SK-N-SH (cell line): ENCODE results near the gene TCHP. TPM values are rescaled to one million over a fixed set of nuclear protein-coding genes. Genes with fewer than 3 reads are reported as not detected.

Source experiments
- CTCF ChIA-PET: fragments of 300-600, 350-600 bp; formaldehyde crosslinking; extraction: SDS; loops from one replicate; lab custom pipeline; 2021; lab: Yijun Ruan, JAX
- POLR2A ChIA-PET: fragments of 350-600 bp; sonication (Branson Sonifier 250); formaldehyde crosslinking; extraction: SDS; loops from one replicate; lab custom pipeline; 2020; ENCODE audit warnings: antibody characterized with exemption, inconsistent platforms; lab: Yijun Ruan, JAX
- DNase-seq: peaks from one replicate; pipeline ENCODE4 v3.0.0; 2012
- H2AFZ ChIP-seq: fragments of 200-600 bp; sonication (generic); 2 replicates; pipeline ENCODE4 v1.8.1; 2016; ENCODE audit warnings: antibody characterized with exemption, mild to moderate bottlenecking, low read depth
- H3F3A ChIP-seq: fragments of 200-600 bp; sonication (generic); replicated peaks from 2 replicates; pipeline ENCODE3; 2016; ENCODE audit warnings: antibody characterized with exemption, mild to moderate bottlenecking; ENCODE audit not compliant: insufficient read depth
- H3K27ac ChIP-seq, 2 experiments: fragments of 200-500 bp in 1 of 2; fragments of 200-600 bp in 1 of 2; sonication (Bioruptor generic) in 1 of 2; sonication (generic), shearing (Covaris generic) in 1 of 2; 2 replicates each; pipeline versions ENCODE4 v1.5.1 to v1.6.1; 2014 to 2016; ENCODE audit warnings: low read depth in 2 of 2, inconsistent platforms in 1 of 2, low read length in 1 of 2, mild to moderate bottlenecking in 1 of 2, mixed read lengths in 1 of 2
- H3K27me3 ChIP-seq: fragments of 200-600 bp; sonication (generic), shearing (Covaris generic); 2 replicates; pipeline ENCODE4 v1.6.1; 2016; ENCODE audit warnings: mixed run types; ENCODE audit not compliant: insufficient read depth
- H3K36me3 ChIP-seq, 2 experiments: fragments of 200-500 bp in 1 of 2; fragments of 200-600 bp in 1 of 2; sonication (Bioruptor generic) in 1 of 2; sonication (generic) in 1 of 2; replicated peaks in 1 of 2; 2 replicates each; pipeline versions ENCODE3 to v1.5.1; 2014 to 2016; ENCODE audit warnings: low read length in 1 of 2, mild to moderate bottlenecking in 1 of 2; ENCODE audit not compliant: insufficient read depth in 2 of 2, control insufficient read depth in 1 of 2
- H3K4me1 ChIP-seq, 2 experiments: fragments of 200-500 bp in 1 of 2; fragments of 200-600 bp in 1 of 2; sonication (Bioruptor generic) in 1 of 2; sonication (generic), shearing (Covaris generic) in 1 of 2; 2 replicates each; pipeline versions ENCODE4 v1.5.1 to v1.6.1; 2014 to 2016; ENCODE audit warnings: low read depth in 1 of 2, low read length in 1 of 2, mixed run types in 1 of 2; ENCODE audit not compliant: insufficient read depth in 2 of 2, control insufficient read depth in 1 of 2
- H3K4me2 ChIP-seq: fragments of 200-600 bp; sonication (generic), shearing (Covaris generic); 2 replicates; pipeline ENCODE4 v1.6.1; 2017; ENCODE audit warnings: mixed run types
- H3K4me3 ChIP-seq, 2 experiments: fragments of 200-500 bp in 1 of 2; fragments of 200-600 bp in 1 of 2; sonication (Bioruptor generic) in 1 of 2; sonication (generic), shearing (Covaris generic) in 1 of 2; 2 replicates each; pipeline versions ENCODE4 v1.5.1 to v1.8.1; 2014 to 2016; ENCODE audit warnings: low read depth in 2 of 2, inconsistent platforms in 1 of 2, low read length in 1 of 2, mild to moderate bottlenecking in 1 of 2, mixed read lengths in 1 of 2, moderate library complexity in 1 of 2
- H3K79me2 ChIP-seq: fragments of 200-600 bp; sonication (generic); 2 replicates; pipeline ENCODE4 v1.8.1; 2017; ENCODE audit warnings: mild to moderate bottlenecking; ENCODE audit not compliant: insufficient read depth
- H3K9ac ChIP-seq: fragments of 200-600 bp; sonication (generic); 2 replicates; pipeline ENCODE4 v1.6.1; 2017; ENCODE audit warnings: mixed run types
- H3K9me2 ChIP-seq: fragments of 200-600 bp; sonication (generic); 2 replicates; pipeline ENCODE4 v1.6.1; 2017; ENCODE audit warnings: mixed run types
- H3K9me3 ChIP-seq: fragments of 200-600 bp; sonication (generic); 2 replicates; pipeline ENCODE4 v1.6.1; 2017; ENCODE audit warnings: mixed run types, mild to moderate bottlenecking, moderate library complexity
- H4K20me1 ChIP-seq: fragments of 200-600 bp; sonication (generic); 2 replicates; pipeline ENCODE4 v1.6.1; 2017; ENCODE audit warnings: mild to moderate bottlenecking, mixed run types; ENCODE audit not compliant: insufficient read depth
- EP300 ChIP-seq, 2 experiments: IDR thresholded peaks; 2 replicates each; pipeline versions ENCODE4 v1.4.0 to v1.6.1; 2012; ENCODE audit warnings: borderline replicate concordance in 1 of 2, low read depth in 1 of 2, low read length in 1 of 2
- FOSL2 ChIP-seq: IDR thresholded peaks from 2 replicates; pipeline ENCODE4 v1.4.0; 2012; ENCODE audit warnings: low read depth, mild to moderate bottlenecking, moderate library complexity, borderline replicate concordance
- FOXJ3 ChIP-seq: sonication (generic); formaldehyde crosslinking; IDR thresholded peaks from 2 replicates; pipeline ENCODE4 v1.5.1; 2020; ENCODE audit warnings: mild to moderate bottlenecking, missing genetic modification reagents
- FOXM1 ChIP-seq: IDR thresholded peaks from 2 replicates; pipeline ENCODE4 v1.4.0; 2012; ENCODE audit warnings: low read depth, mild to moderate bottlenecking
- GABPA ChIP-seq: IDR thresholded peaks from 2 replicates; pipeline ENCODE4 v1.4.0; 2012; ENCODE audit warnings: low read depth, mild to moderate bottlenecking
- MEF2A ChIP-seq: IDR thresholded peaks from 2 replicates; pipeline ENCODE4 v1.4.0; 2012; ENCODE audit warnings: low read depth, borderline replicate concordance
- NFIC ChIP-seq: IDR thresholded peaks from 2 replicates; pipeline ENCODE4 v1.4.0; 2012; ENCODE audit warnings: borderline replicate concordance
- NRF1 ChIP-seq: IDR thresholded peaks from 2 replicates; pipeline ENCODE4 v1.6.1; 2012; ENCODE audit warnings: low read depth, mild to moderate bottlenecking, low read length
- POLR2AphosphoS5 ChIP-seq: IDR thresholded peaks from 2 replicates; pipeline ENCODE4 v1.6.1; 2012; ENCODE audit warnings: low read depth, low read length
- SIN3A ChIP-seq: IDR thresholded peaks from 2 replicates; pipeline ENCODE4 v1.6.1; 2012; ENCODE audit warnings: low read depth, mild to moderate bottlenecking, low read length, moderate library complexity, borderline replicate concordance
- TAF1 ChIP-seq: IDR thresholded peaks from 2 replicates; pipeline ENCODE4 v1.6.1; 2012; ENCODE audit warnings: low read depth, mild to moderate bottlenecking, low read length, moderate library complexity, borderline replicate concordance
- TEAD4 ChIP-seq: IDR thresholded peaks from 2 replicates; pipeline ENCODE4 v1.4.0; 2012; ENCODE audit warnings: mild to moderate bottlenecking, borderline replicate concordance; ENCODE audit not compliant: insufficient read depth
- WGBS: methylation state at CpG from one replicate; pipeline ENCODE4 v1.1.6; 2017; ENCODE audit warnings: low lambda C conversion rate; 5-methylcytosine and 5-hydroxymethylcytosine counted together
- polyA plus RNA-seq, 3 experiments: library from polyadenylated mRNA; depleted of rRNA; stranded (reverse); fragments of >200 nt; gene quantifications; 2 replicates each; pipeline ENCODE4 v1.2.3, GENCODE V29; 2012
- TF ChIP-seq, protein P1 (sequence below): IDR thresholded peaks from 2 replicates; pipeline ENCODE4 v1.4.0; 2012; ENCODE audit warnings: low read depth, borderline replicate concordance
- TF ChIP-seq, protein P2 (sequence below): IDR thresholded peaks from 2 replicates; pipeline ENCODE4 v1.4.0; 2012; ENCODE audit warnings: low read depth, borderline replicate concordance
- TF ChIP-seq, protein P3 (sequence below): fragments of 150-350 bp; IDR thresholded peaks from 2 replicates; pipeline ENCODE4 v1.6.1; 2016; ENCODE audit warnings: mild to moderate bottlenecking, low read depth, low read length
- TF ChIP-seq, protein P4 (sequence below): IDR thresholded peaks from 2 replicates; pipeline ENCODE4 v1.6.1; 2012; ENCODE audit warnings: mild to moderate bottlenecking, low read depth, low read length, moderate library complexity

TCHP gene
- polyA plus RNA-seq, 1 of the 3 experiments (the other 2 are of a cell fraction) = 37.3 TPM

DNA sequence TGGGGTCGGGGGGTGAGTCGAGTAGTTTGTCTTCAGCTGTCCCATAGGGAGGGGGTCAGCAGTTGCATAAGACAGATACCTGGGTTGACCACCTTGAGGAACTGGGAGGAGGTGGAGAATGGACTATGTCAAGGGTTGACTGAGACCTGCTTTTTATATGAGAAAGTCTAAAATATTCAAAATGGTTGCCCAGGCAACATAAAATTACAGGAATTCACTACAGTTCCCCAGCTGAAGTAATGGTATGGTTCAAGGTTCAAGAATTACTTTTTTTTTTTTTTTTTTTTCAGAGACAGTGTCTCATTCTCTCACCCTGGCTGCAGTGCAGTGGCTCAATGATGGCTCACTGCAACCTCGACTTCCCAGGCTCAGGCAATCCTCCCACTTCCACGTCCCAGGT, 5.1 kb upstream of the TCHP start:
- CTCF ChIA-PET = interaction anchor here (1.1 to 2.5 kb wide), 2 partner anchors 33 to 41 kb away, joined by 3 to 6 read pairs; no protein-coding TSS in a partner anchor
- no peak for TF ChIP-seq SIN3A
- TF ChIP-seq, protein P1, sequence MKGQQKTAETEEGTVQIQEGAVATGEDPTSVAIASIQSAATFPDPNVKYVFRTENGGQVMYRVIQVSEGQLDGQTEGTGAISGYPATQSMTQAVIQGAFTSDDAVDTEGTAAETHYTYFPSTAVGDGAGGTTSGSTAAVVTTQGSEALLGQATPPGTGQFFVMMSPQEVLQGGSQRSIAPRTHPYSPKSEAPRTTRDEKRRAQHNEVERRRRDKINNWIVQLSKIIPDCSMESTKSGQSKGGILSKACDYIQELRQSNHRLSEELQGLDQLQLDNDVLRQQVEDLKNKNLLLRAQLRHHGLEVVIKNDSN = no peak
- no peak for TF ChIP-seq GABPA
- no peak for TF ChIP-seq FOXM1
- TF ChIP-seq, protein P2, sequence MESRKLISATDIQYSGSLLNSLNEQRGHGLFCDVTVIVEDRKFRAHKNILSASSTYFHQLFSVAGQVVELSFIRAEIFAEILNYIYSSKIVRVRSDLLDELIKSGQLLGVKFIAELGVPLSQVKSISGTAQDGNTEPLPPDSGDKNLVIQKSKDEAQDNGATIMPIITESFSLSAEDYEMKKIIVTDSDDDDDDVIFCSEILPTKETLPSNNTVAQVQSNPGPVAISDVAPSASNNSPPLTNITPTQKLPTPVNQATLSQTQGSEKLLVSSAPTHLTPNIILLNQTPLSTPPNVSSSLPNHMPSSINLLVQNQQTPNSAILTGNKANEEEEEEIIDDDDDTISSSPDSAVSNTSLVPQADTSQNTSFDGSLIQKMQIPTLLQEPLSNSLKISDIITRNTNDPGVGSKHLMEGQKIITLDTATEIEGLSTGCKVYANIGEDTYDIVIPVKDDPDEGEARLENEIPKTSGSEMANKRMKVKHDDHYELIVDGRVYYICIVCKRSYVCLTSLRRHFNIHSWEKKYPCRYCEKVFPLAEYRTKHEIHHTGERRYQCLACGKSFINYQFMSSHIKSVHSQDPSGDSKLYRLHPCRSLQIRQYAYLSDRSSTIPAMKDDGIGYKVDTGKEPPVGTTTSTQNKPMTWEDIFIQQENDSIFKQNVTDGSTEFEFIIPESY = no peak
- TF ChIP-seq POLR2AphosphoS5 = no peak
- no peak for TF ChIP-seq NFIC
- TF ChIP-seq TEAD4 = no peak
- TF ChIP-seq, protein P3, sequence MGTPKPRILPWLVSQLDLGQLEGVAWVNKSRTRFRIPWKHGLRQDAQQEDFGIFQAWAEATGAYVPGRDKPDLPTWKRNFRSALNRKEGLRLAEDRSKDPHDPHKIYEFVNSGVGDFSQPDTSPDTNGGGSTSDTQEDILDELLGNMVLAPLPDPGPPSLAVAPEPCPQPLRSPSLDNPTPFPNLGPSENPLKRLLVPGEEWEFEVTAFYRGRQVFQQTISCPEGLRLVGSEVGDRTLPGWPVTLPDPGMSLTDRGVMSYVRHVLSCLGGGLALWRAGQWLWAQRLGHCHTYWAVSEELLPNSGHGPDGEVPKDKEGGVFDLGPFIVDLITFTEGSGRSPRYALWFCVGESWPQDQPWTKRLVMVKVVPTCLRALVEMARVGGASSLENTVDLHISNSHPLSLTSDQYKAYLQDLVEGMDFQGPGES = no peak
- TF ChIP-seq NRF1 = no peak
- TF ChIP-seq FOSL2 = no peak
- H4K20me1 ChIP-seq = no peaks in the 10 kb centered on the region
- H3K36me3 ChIP-seq = no peaks in the 10 kb centered on the region
- H3K4me2 ChIP-seq = no peak overlapping the region
- H3K79me2 ChIP-seq = peaks cover 8% of the 10 kb centered on the region; the same call in 1 of the 2 replicates
- peaks cover 0 to 3% of the 10 kb centered on the region in 2 experiments; a peak in 1 of 4 replicates for H3K4me1 ChIP-seq
- peaks cover 5% of the 10 kb centered on the region for H3F3A ChIP-seq
- H3K9me2 ChIP-seq = no peaks in the 10 kb centered on the region
- H2AFZ ChIP-seq = no peak overlapping the region
- no peak overlapping the region for H3K27ac ChIP-seq
- POLR2A ChIA-PET = no interaction called here
- 27% methylated on average over 4 of the region's 4 CpGs for WGBS
- H3K27me3 ChIP-seq = no peaks in the 10 kb centered on the region
- no peaks in the 10 kb centered on the region for H3K9me3 ChIP-seq
- DNase-seq = no peak
- H3K9ac ChIP-seq = no peak overlapping the region
- no peak overlapping the region for H3K4me3 ChIP-seq

DNA sequence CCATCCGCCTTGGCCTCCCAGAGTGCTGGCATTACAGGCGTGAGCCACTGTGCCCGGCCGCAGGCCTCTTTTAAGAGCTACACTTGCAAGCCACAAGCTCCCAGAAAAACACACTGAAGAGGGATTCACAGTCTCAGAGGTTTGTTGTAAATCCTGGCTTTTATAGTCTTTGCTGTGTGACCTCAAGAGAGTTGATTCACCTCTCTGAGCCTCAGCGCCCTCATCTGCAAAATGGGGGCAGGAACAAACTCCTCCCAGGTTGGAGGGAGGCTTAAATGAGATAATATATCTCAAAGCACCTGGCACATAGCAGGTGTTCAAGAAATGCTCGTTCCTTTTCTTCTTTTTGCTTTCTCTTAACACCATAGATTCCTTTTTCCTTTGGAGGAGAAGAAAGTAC, 3.9 kb upstream of the TCHP start:
- POLR2A ChIA-PET = no interaction called here
- CTCF ChIA-PET = interaction anchor here (1.1 to 2.5 kb wide), 2 partner anchors 32 to 43 kb away, joined by 3 to 6 read pairs; no protein-coding TSS in a partner anchor
- Histone ChIP-seq H3F3A (peaks cover 2% of the 10 kb centered on the region), H3K36me3 (no peaks in the 10 kb centered on the region), H3K79me2 (peaks cover 21% of the 10 kb centered on the region), H3K9me3 (no peaks in the 10 kb centered on the region), H3K4me3 (no peak overlapping the region), H3K4me2 (no peak overlapping the region), H2AFZ (no peak overlapping the region), H3K4me1 (peaks cover 0 to 9% of the 10 kb centered on the region in 2 experiments; a peak in 1 of 4 replicates), H3K9me2 (no peaks in the 10 kb centered on the region), H3K9ac (no peak overlapping the region), H3K27me3 (no peaks in the 10 kb centered on the region), H3K27ac (no peak overlapping the region), H4K20me1 (no peaks in the 10 kb centered on the region)
- 53% methylated on average over 2 of the region's 6 CpGs for WGBS
- no peak for DNase-seq
- TF ChIP-seq, protein P4, sequence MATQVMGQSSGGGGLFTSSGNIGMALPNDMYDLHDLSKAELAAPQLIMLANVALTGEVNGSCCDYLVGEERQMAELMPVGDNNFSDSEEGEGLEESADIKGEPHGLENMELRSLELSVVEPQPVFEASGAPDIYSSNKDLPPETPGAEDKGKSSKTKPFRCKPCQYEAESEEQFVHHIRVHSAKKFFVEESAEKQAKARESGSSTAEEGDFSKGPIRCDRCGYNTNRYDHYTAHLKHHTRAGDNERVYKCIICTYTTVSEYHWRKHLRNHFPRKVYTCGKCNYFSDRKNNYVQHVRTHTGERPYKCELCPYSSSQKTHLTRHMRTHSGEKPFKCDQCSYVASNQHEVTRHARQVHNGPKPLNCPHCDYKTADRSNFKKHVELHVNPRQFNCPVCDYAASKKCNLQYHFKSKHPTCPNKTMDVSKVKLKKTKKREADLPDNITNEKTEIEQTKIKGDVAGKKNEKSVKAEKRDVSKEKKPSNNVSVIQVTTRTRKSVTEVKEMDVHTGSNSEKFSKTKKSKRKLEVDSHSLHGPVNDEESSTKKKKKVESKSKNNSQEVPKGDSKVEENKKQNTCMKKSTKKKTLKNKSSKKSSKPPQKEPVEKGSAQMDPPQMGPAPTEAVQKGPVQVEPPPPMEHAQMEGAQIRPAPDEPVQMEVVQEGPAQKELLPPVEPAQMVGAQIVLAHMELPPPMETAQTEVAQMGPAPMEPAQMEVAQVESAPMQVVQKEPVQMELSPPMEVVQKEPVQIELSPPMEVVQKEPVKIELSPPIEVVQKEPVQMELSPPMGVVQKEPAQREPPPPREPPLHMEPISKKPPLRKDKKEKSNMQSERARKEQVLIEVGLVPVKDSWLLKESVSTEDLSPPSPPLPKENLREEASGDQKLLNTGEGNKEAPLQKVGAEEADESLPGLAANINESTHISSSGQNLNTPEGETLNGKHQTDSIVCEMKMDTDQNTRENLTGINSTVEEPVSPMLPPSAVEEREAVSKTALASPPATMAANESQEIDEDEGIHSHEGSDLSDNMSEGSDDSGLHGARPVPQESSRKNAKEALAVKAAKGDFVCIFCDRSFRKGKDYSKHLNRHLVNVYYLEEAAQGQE = no peak
- no peak for TF ChIP-seq FOSL2
- TF ChIP-seq EP300 (IDR thresholded peaks at IDR 0.05; ENCODE audit: borderline replicate concordance in 1 of 2, low read depth in 1 of 2, low read length in 1 of 2) = no peak
- TF ChIP-seq TAF1 = no peak
- TF ChIP-seq FOXJ3 = no peak
- no peak for TF ChIP-seq TEAD4
- TF ChIP-seq MEF2A = no peak
- TF ChIP-seq, protein P1 = no peak
- TF ChIP-seq, protein P3 = no peak
